Measurements from ENCODE around the gene SSUH2. TPM values are rescaled to one million over a fixed set of nuclear protein-coding genes. Genes with fewer than 3 reads are reported as not detected.

SSUH2 gene
- total RNA-seq, 1 donor, result not detected

DNA sequence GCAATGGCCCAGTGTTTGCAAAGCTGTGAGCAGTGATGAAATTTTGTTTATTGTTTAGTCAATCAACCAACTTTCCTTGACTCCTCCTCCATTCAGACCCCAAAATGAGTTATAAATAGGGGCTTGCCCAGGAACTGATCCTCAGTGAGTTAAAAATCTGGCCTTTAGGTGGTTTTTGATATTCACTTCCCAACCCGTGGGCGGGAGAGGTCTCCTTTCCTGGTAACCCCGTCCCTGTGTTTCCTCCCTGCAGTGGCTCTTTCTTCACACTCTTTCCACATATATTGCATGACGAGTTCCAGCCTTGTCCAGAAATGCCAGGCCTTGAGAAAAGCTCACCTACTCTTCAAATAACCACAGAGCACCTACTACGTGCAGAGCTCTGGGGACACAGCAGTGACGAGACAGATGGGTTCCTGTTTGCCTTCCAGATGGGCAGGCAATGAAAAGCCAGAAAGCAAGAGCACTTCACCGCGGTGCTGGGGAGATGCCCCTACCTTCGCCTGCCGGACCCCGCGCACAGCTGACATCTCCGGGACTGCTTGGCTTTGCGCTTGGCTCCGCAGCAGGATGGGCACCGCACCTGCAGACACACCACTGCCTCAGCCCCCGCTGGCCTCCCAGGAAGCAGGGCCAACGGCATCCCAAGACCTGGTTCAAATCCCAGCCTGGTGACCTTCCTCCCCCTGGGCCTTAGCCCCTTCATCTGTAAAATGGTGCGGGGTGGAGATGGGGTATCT lies 17.2 kb downstream of the SSUH2 start:
- Histone ChIP-seq H2AFZ (ENCODE audit: low read length) (no peak overlapping the region), H3K36me3 (ENCODE audit: insufficient read depth, low read length) (no peaks in the 10 kb centered on the region), H4K20me1 (ENCODE audit: insufficient read depth, low read length) (no peaks in the 10 kb centered on the region), H3K4me1 (ENCODE audit: insufficient read depth, low read length) (peaks cover 30% of the 10 kb centered on the region), H3K79me2 (ENCODE audit: insufficient read depth, low read length) (no peaks in the 10 kb centered on the region), H3K9me3 (ENCODE audit: low read depth, low read length) (no peaks in the 10 kb centered on the region), H3K4me2 (ENCODE audit: insufficient read depth, low read length) (no peak overlapping the region), H3K27ac (ENCODE audit: low read depth, low read length) (no peak overlapping the region), H3K27me3 (ENCODE audit: insufficient read depth, low read length) (peaks cover 5% of the 10 kb centered on the region), H3K4me3 (ENCODE audit: insufficient read depth, low read length) (no peak overlapping the region)
- TF ChIP-seq, protein P1, sequence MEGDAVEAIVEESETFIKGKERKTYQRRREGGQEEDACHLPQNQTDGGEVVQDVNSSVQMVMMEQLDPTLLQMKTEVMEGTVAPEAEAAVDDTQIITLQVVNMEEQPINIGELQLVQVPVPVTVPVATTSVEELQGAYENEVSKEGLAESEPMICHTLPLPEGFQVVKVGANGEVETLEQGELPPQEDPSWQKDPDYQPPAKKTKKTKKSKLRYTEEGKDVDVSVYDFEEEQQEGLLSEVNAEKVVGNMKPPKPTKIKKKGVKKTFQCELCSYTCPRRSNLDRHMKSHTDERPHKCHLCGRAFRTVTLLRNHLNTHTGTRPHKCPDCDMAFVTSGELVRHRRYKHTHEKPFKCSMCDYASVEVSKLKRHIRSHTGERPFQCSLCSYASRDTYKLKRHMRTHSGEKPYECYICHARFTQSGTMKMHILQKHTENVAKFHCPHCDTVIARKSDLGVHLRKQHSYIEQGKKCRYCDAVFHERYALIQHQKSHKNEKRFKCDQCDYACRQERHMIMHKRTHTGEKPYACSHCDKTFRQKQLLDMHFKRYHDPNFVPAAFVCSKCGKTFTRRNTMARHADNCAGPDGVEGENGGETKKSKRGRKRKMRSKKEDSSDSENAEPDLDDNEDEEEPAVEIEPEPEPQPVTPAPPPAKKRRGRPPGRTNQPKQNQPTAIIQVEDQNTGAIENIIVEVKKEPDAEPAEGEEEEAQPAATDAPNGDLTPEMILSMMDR (IDR thresholded peaks at IDR 0.05; ENCODE audit: extremely low read depth, low read depth, low read length), result no peak
- peak; percentile 13 for DNase-seq (ENCODE audit: insufficient read length, low spot score, missing footprints)

DNA sequence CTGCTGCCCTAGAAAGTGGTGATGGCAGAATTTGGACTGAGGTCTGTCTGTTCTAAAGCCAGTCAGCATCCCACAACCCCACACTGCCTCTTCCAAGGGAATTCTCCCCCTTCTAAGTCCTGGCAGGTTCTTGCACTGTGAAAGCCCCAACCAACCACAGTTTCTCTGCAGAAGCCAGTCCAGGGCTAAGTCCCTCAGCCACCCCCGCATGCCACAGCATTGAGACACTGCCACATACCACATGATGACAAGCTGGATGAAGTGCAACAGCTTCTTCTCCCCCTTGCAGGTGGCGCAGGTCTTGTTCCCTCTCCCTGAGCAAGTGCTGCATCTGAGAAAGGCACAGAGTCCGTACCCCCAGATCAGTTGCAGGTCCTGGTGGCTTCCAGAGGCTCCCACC lies 18.6 kb downstream of the SSUH2 start:
- Histone ChIP-seq H2AFZ (ENCODE audit: low read length) (no peak overlapping the region), H3K36me3 (ENCODE audit: insufficient read depth, low read length) (no peaks in the 10 kb centered on the region), H3K4me3 (ENCODE audit: insufficient read depth, low read length) (no peak overlapping the region), H3K27ac (ENCODE audit: low read depth, low read length) (no peak overlapping the region), H3K79me2 (ENCODE audit: insufficient read depth, low read length) (no peaks in the 10 kb centered on the region), H3K4me1 (ENCODE audit: insufficient read depth, low read length) (peaks cover 39% of the 10 kb centered on the region), H4K20me1 (ENCODE audit: insufficient read depth, low read length) (no peaks in the 10 kb centered on the region), H3K9me3 (ENCODE audit: low read depth, low read length) (no peaks in the 10 kb centered on the region), H3K27me3 (ENCODE audit: insufficient read depth, low read length) (peaks cover 5% of the 10 kb centered on the region), H3K4me2 (ENCODE audit: insufficient read depth, low read length) (peak overlapping the region; percentile 11)
- DNase-seq (ENCODE audit: insufficient read length, low spot score, missing footprints), result peak; percentile 92
- TF ChIP-seq, protein P1 (IDR thresholded peaks at IDR 0.05; ENCODE audit: extremely low read depth, low read depth, low read length), result no peak

GRCh38 chr3:8624612-8625011 lies 20.0 kb downstream of the SSUH2 start:
- Histone ChIP-seq H2AFZ (ENCODE audit: low read length) (no peak overlapping the region), H3K36me3 (ENCODE audit: insufficient read depth, low read length) (no peaks in the 10 kb centered on the region), H3K27me3 (ENCODE audit: insufficient read depth, low read length) (peaks cover 5% of the 10 kb centered on the region), H3K79me2 (ENCODE audit: insufficient read depth, low read length) (no peaks in the 10 kb centered on the region), H3K9me3 (ENCODE audit: low read depth, low read length) (no peaks in the 10 kb centered on the region), H3K27ac (ENCODE audit: low read depth, low read length) (no peak overlapping the region), H3K4me3 (ENCODE audit: insufficient read depth, low read length) (no peak overlapping the region), H3K4me1 (ENCODE audit: insufficient read depth, low read length) (peaks cover 34% of the 10 kb centered on the region), H3K4me2 (ENCODE audit: insufficient read depth, low read length) (no peak overlapping the region), H4K20me1 (ENCODE audit: insufficient read depth, low read length) (no peaks in the 10 kb centered on the region)
- TF ChIP-seq, protein P1 (IDR thresholded peaks at IDR 0.05; ENCODE audit: extremely low read depth, low read depth, low read length), result no peak
- no peak for DNase-seq (ENCODE audit: insufficient read length, low spot score, missing footprints)

DNA sequence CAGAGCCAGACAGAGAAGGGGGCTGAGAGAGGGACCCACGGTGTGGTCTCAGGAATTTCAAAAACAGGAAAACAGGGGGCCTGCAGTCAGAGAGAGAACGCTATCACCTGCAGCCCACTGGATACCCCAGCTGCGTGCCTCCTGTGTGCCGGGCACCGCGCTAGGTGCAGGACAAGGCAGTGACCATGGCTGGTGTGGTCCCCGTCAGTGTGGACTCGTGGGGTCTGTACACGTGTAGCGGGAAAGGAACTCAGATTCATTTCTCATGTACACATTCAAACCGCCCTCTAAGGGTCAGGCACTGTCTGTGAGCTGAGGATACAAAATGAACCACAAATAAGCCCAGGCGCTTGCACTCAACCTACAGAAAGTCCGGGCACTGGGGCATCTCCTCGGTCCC lies 20.9 kb downstream of the SSUH2 start:
- H3K36me3 ChIP-seq (ENCODE audit: insufficient read depth, low read length), result no peaks in the 10 kb centered on the region
- H3K9me3 ChIP-seq (ENCODE audit: low read depth, low read length), result no peaks in the 10 kb centered on the region
- H3K4me2 ChIP-seq (ENCODE audit: insufficient read depth, low read length), result no peak overlapping the region
- TF ChIP-seq, protein P1 (IDR thresholded peaks at IDR 0.05; ENCODE audit: extremely low read depth, low read depth, low read length), result no peak
- no peaks in the 10 kb centered on the region for H4K20me1 ChIP-seq (ENCODE audit: insufficient read depth, low read length)
- H3K79me2 ChIP-seq (ENCODE audit: insufficient read depth, low read length), result no peaks in the 10 kb centered on the region
- no peak for DNase-seq (ENCODE audit: insufficient read length, low spot score, missing footprints)
- H3K27me3 ChIP-seq (ENCODE audit: insufficient read depth, low read length), result peaks cover 5% of the 10 kb centered on the region
- no peak overlapping the region for H3K4me3 ChIP-seq (ENCODE audit: insufficient read depth, low read length)
- H3K4me1 ChIP-seq (ENCODE audit: insufficient read depth, low read length), result peaks cover 27% of the 10 kb centered on the region
- H3K27ac ChIP-seq (ENCODE audit: low read depth, low read length), result no peak overlapping the region
- no peak overlapping the region for H2AFZ ChIP-seq (ENCODE audit: low read length)
